PC-9 (cell line): ENCODE measurements around the gene ZNF14.
"Not testable (repeated sequence)": the region's sequence is repeated elsewhere in the genome, so short reads cannot be mapped to it uniquely, and the experiment has no call there.

Source experiments
- CTCF ChIP-seq: fragments of 200-600 bp; sonication (generic); conservative IDR thresholded peaks from 2 replicates; pipeline ENCODE4 v1.6.1; 2017; ENCODE audit warnings: mixed run types, antibody characterized with exemption, mild to moderate bottlenecking, moderate library complexity
- EZH2 ChIP-seq: fragments of 200-600 bp; sonication (generic); IDR thresholded peaks from 2 replicates; pipeline ENCODE4 v1.8.0; 2017; ENCODE audit warnings: antibody characterized with exemption, low read depth

- TF ChIP-seq CTCF, EZH2: not testable (repeated sequence)
Measured at GRCh38 chr19:19665420-19665948, 67.4 kb downstream of the ZNF14 start.
